Activated naive CD8-positive, alpha-beta T cell treated with anti-CD3 and anti-CD28 coated beads, Interleukin-2, amount 50 U/mL, for 24 hours (primary cell): Measurements from ENCODE around the gene CAMSAP1.
"Not testable (repeated sequence)": the region's sequence is repeated elsewhere in the genome, so short reads cannot be mapped to it uniquely, and the experiment has no call there.

Experiments used
- ATAC-seq: fragments of 150-1000 bp; cut with Tn5 transposase; one replicate; pipeline ENCODE4 v1.10.0; 2021
- DNase-seq: peaks from one replicate; pipeline ENCODE4 v3.0.0; 2021
- H3K27ac Mint-ChIP-seq: one replicate; pipeline ENCODE4 v1.8.0; 2021; ENCODE audit warnings: mild to moderate bottlenecking, mixed read lengths
- H3K27me3 Mint-ChIP-seq: one replicate; pipeline ENCODE4 v1.8.0; 2021; ENCODE audit warnings: mixed read lengths
- H3K36me3 Mint-ChIP-seq: one replicate; pipeline ENCODE4 v1.8.0; 2021; ENCODE audit warnings: low read depth, mixed read lengths
- H3K4me1 Mint-ChIP-seq: one replicate; pipeline ENCODE4 v1.8.0; 2021; ENCODE audit warnings: mixed read lengths
- H3K4me3 Mint-ChIP-seq: one replicate; pipeline ENCODE4 v1.8.0; 2021; ENCODE audit warnings: mild to moderate bottlenecking, moderate library complexity, mixed read lengths
- H3K9me3 Mint-ChIP-seq: one replicate; pipeline ENCODE4 v1.8.0; 2021; ENCODE audit warnings: mixed read lengths

The CAMSAP1 gene

GRCh38 chr9:135907431-135908092 is at the start of gene CAMSAP1:
Gene CAMSAP1 (minus strand): TSS chr9:135907546. CDS start chr9:135907159, 387 bp downstream.
- peaks cover 62% of the 10 kb centered on the region for H3K4me1 Mint-ChIP-seq
- H3K36me3 Mint-ChIP-seq = peaks cover 48% of the 10 kb centered on the region
- peaks cover 7% of the 10 kb centered on the region for H3K9me3 Mint-ChIP-seq
- peak; percentile 84 for ATAC-seq
- DNase-seq = peak; percentile 96
- H3K27me3 Mint-ChIP-seq = no peaks in the 10 kb centered on the region
- peak within 1 kb of the TSS; percentile 75 for H3K27ac Mint-ChIP-seq
- H3K4me3 Mint-ChIP-seq = peak within 1 kb of the TSS; percentile 83

GRCh38 chr9:135956802-135957174 is 49.4 kb upstream of the CAMSAP1 start:
- H3K36me3 Mint-ChIP-seq = peaks cover 13% of the 10 kb centered on the region
- H3K27ac Mint-ChIP-seq = no peak overlapping the region
- H3K4me1 Mint-ChIP-seq = peaks cover 21% of the 10 kb centered on the region
- no peaks in the 10 kb centered on the region for H3K9me3 Mint-ChIP-seq
- H3K27me3 Mint-ChIP-seq = no peaks in the 10 kb centered on the region
- ATAC-seq (no peak), DNase-seq (no peak)
- H3K4me3 Mint-ChIP-seq = no peak overlapping the region

GRCh38 chr9:135955934-135956801 is 48.8 kb upstream of the CAMSAP1 start:
- H3K27ac Mint-ChIP-seq = no peak overlapping the region

GRCh38 chr9:135952664-135953206 is 45.4 kb upstream of the CAMSAP1 start:
- Mint-ChIP-seq H3K4me3 (no peak overlapping the region), H3K9me3 (no peaks in the 10 kb centered on the region), H3K36me3 (peaks cover 21% of the 10 kb centered on the region), H3K27ac (no peak overlapping the region), H3K27me3 (no peaks in the 10 kb centered on the region), H3K4me1 (no peaks in the 10 kb centered on the region)
- no peak for ATAC-seq
- DNase-seq = no peak

More at GRCh38 chr9:135955934-135956801, 48.8 kb upstream of the CAMSAP1 start:
- Mint-ChIP-seq H3K27me3 (no peaks in the 10 kb centered on the region), H3K9me3 (no peaks in the 10 kb centered on the region), H3K4me3 (no peak overlapping the region), H3K4me1 (peaks cover 16% of the 10 kb centered on the region), H3K36me3 (peaks cover 13% of the 10 kb centered on the region)
- DNase-seq = no peak
- no peak for ATAC-seq

- Mint-ChIP-seq H3K9me3 (no peaks in the 10 kb centered on the region), H3K36me3 (peaks cover 22% of the 10 kb centered on the region), H3K27me3 (no peaks in the 10 kb centered on the region), H3K27ac (no peak overlapping the region), H3K4me3 (no peak overlapping the region), H3K4me1 (no peaks in the 10 kb centered on the region)
- ATAC-seq (no peak), DNase-seq (no peak)
Measured at GRCh38 chr9:135951889-135952663, 44.7 kb upstream of the CAMSAP1 start.

- H3K27ac Mint-ChIP-seq, H3K4me3 Mint-ChIP-seq, H3K27me3 Mint-ChIP-seq, H3K9me3 Mint-ChIP-seq, H3K4me1 Mint-ChIP-seq, ATAC-seq, DNase-seq: not testable (repeated sequence)
- peaks cover 21% of the 10 kb centered on the region for H3K36me3 Mint-ChIP-seq
Measured at GRCh38 chr9:135951310-135951709, 44.0 kb upstream of the CAMSAP1 start.

GRCh38 chr9:135950841-135951240 is 43.5 kb upstream of the CAMSAP1 start:
- not testable (repeated sequence) for H3K9me3 Mint-ChIP-seq, DNase-seq, ATAC-seq, H3K4me1 Mint-ChIP-seq, H3K27me3 Mint-ChIP-seq, H3K27ac Mint-ChIP-seq, H3K4me3 Mint-ChIP-seq
- H3K36me3 Mint-ChIP-seq = peaks cover 26% of the 10 kb centered on the region

- DNase-seq = no peak
- Mint-ChIP-seq H3K36me3 (peaks cover 32% of the 10 kb centered on the region), H3K4me3 (no peak overlapping the region), H3K27me3 (no peaks in the 10 kb centered on the region), H3K27ac (no peak overlapping the region), H3K9me3 (no peaks in the 10 kb centered on the region), H3K4me1 (no peaks in the 10 kb centered on the region)
- ATAC-seq = no peak
Measured at GRCh38 chr9:135950135-135950682, 42.9 kb upstream of the CAMSAP1 start.

GRCh38 chr9:135949501-135950134 is 42.3 kb upstream of the CAMSAP1 start:
- Mint-ChIP-seq H3K4me1 (no peaks in the 10 kb centered on the region), H3K36me3 (peaks cover 34% of the 10 kb centered on the region), H3K9me3 (no peaks in the 10 kb centered on the region), H3K4me3 (no peak overlapping the region), H3K27me3 (no peaks in the 10 kb centered on the region), H3K27ac (no peak overlapping the region)
- ATAC-seq (no peak), DNase-seq (no peak)

GRCh38 chr9:135948968-135949367 is 41.6 kb upstream of the CAMSAP1 start:
- H3K4me3 Mint-ChIP-seq = no peak overlapping the region
- H3K27ac Mint-ChIP-seq = no peak overlapping the region
- no peaks in the 10 kb centered on the region for H3K9me3 Mint-ChIP-seq
- no peak for DNase-seq
- H3K27me3 Mint-ChIP-seq = no peaks in the 10 kb centered on the region
- ATAC-seq = no peak
- no peaks in the 10 kb centered on the region for H3K4me1 Mint-ChIP-seq
- peaks cover 39% of the 10 kb centered on the region for H3K36me3 Mint-ChIP-seq

GRCh38 chr9:135948446-135948845 is 41.1 kb upstream of the CAMSAP1 start:
- Mint-ChIP-seq H3K9me3 (no peaks in the 10 kb centered on the region), H3K4me3 (no peak overlapping the region), H3K27ac (no peak overlapping the region), H3K27me3 (no peaks in the 10 kb centered on the region), H3K4me1 (no peaks in the 10 kb centered on the region), H3K36me3 (peaks cover 41% of the 10 kb centered on the region)
- DNase-seq (no peak), ATAC-seq (no peak)

GRCh38 chr9:135947582-135947981 is 40.2 kb upstream of the CAMSAP1 start:
- H3K4me3 Mint-ChIP-seq = no peak overlapping the region
- H3K27ac Mint-ChIP-seq = no peak overlapping the region
- H3K36me3 Mint-ChIP-seq = peaks cover 42% of the 10 kb centered on the region
- H3K27me3 Mint-ChIP-seq = no peaks in the 10 kb centered on the region
- no peaks in the 10 kb centered on the region for H3K4me1 Mint-ChIP-seq
- ATAC-seq (no peak), DNase-seq (no peak)
- H3K9me3 Mint-ChIP-seq = no peaks in the 10 kb centered on the region

- peaks cover 42% of the 10 kb centered on the region for H3K36me3 Mint-ChIP-seq
- H3K9me3 Mint-ChIP-seq, H3K4me1 Mint-ChIP-seq, DNase-seq, ATAC-seq, H3K27me3 Mint-ChIP-seq, H3K27ac Mint-ChIP-seq, H3K4me3 Mint-ChIP-seq: not testable (repeated sequence)
Measured at GRCh38 chr9:135947105-135947504, 39.8 kb upstream of the CAMSAP1 start.
